NCI-H2029 treated with DMSO at 0.1 percent for 48 hours (cell line): ENCODE data around the gene IGSF23.
"Not testable (repeated sequence)": the region's sequence is repeated elsewhere in the genome, so short reads cannot be mapped to it uniquely, and the experiment has no call there.

ENCODE experiments used
- DNase-seq: peaks from one replicate; lab custom pipeline; 2025; lab: John Stamatoyannopoulos, UW

The IGSF23 gene

GRCh38 chr19:44666852-44667556 lies 53.6 kb downstream of the IGSF23 start:
- no peak for DNase-seq

GRCh38 chr19:44668985-44669764 lies 55.8 kb downstream of the IGSF23 start:
- DNase-seq = no peak

- DNase-seq = not testable (repeated sequence)
These were observed 56.7 kb downstream of the IGSF23 start for GRCh38 chr19:44670027-44670426.

- DNase-seq = no peak
These were observed 58.0 kb downstream of the IGSF23 start, which contains the start of gene CEACAM19 for GRCh38 chr19:44671400-44671799. TSS of gene CEACAM19 (plus strand) at chr19:44671482. CDS start at chr19:44671932, 450 bp downstream.

GRCh38 chr19:44672226-44672625 lies 58.9 kb downstream of the IGSF23 start:
- DNase-seq = no peak

- no peak for DNase-seq
These were observed 60.1 kb downstream of the IGSF23 start for GRCh38 chr19:44673510-44673909.

GRCh38 chr19:44675521-44675920 lies 62.2 kb downstream of the IGSF23 start:
- no peak for DNase-seq

GRCh38 chr19:44677019-44677811 lies 63.9 kb downstream of the IGSF23 start:
- peak; percentile 16 for DNase-seq

GRCh38 chr19:44680536-44680935 lies 67.2 kb downstream of the IGSF23 start:
- DNase-seq = no peak

GRCh38 chr19:44681992-44682790 lies 68.8 kb downstream of the IGSF23 start:
- no peak for DNase-seq

- no peak for DNase-seq
These were observed 69.4 kb downstream of the IGSF23 start for GRCh38 chr19:44682807-44683206.

- DNase-seq = no peak
These were observed 70.3 kb downstream of the IGSF23 start for GRCh38 chr19:44683434-44684210.

GRCh38 chr19:44684396-44684795 lies 71.0 kb downstream of the IGSF23 start:
- DNase-seq = not testable (repeated sequence)

- no peak for DNase-seq
These were observed 71.8 kb downstream of the IGSF23 start for GRCh38 chr19:44684892-44685863.

GRCh38 chr19:44685877-44686276 lies 72.5 kb downstream of the IGSF23 start:
- DNase-seq = no peak
